HEK293T (cell line): Measurements from ENCODE around the gene UQCR11.

Experiments
- CTCF ChIA-PET: fragments of 350-600 bp; formaldehyde crosslinking; extraction: SDS; loops from one replicate; lab custom pipeline; 2021; ENCODE audit warnings: antibody characterized with exemption, inconsistent platforms; lab: Yijun Ruan, JAX
- POLR2A ChIA-PET: fragments of 350-600 bp; formaldehyde crosslinking; extraction: SDS; loops from one replicate; lab custom pipeline; 2020; ENCODE audit warnings: antibody characterized with exemption, inconsistent platforms; lab: Yijun Ruan, JAX
- DNase-seq: peaks from one replicate; pipeline ENCODE4 v3.0.0; 2012; ENCODE audit warnings: mixed read lengths; ENCODE audit errors: extremely low spot score
- ARNT ChIP-seq: fragments of 450-650 bp; IDR thresholded peaks from 2 replicates; pipeline ENCODE4 v1.6.1; 2017; ENCODE audit warnings: mild to moderate bottlenecking
- BHLHE40 ChIP-seq: fragments of 450-650 bp; IDR thresholded peaks from 2 replicates; pipeline ENCODE4 v1.6.1; 2016; ENCODE audit warnings: mild to moderate bottlenecking, moderate library complexity, borderline replicate concordance
- CTBP1 ChIP-seq: fragments of 450-650 bp; IDR thresholded peaks from 2 replicates; pipeline ENCODE4 v1.6.1; 2016; ENCODE audit warnings: borderline replicate concordance
- ELF4 ChIP-seq: fragments of 450-650 bp; IDR thresholded peaks from 2 replicates; pipeline ENCODE4 v1.6.1; 2017; ENCODE audit warnings: antibody characterized with exemption
- FOXA1 ChIP-seq: fragments of 450-650 bp; IDR thresholded peaks from 2 replicates; pipeline ENCODE4 v1.6.1; 2016; ENCODE audit warnings: mild to moderate bottlenecking
- FOXK2 ChIP-seq: fragments of 450-650 bp; IDR thresholded peaks from 2 replicates; pipeline ENCODE4 v1.6.1; 2016; ENCODE audit warnings: mild to moderate bottlenecking
- FOXM1 ChIP-seq: fragments of 450-650 bp; IDR thresholded peaks from 2 replicates; pipeline ENCODE4 v1.6.1; 2017; ENCODE audit warnings: mild to moderate bottlenecking, borderline replicate concordance
- HDGF ChIP-seq: fragments of 450-650 bp; IDR thresholded peaks from 2 replicates; pipeline ENCODE4 v1.6.1; 2017; ENCODE audit warnings: antibody characterized with exemption, borderline replicate concordance
- L3MBTL2 ChIP-seq: fragments of 450-650 bp; conservative IDR thresholded peaks from 2 replicates; pipeline ENCODE4 v1.6.1; 2016; ENCODE audit warnings: mild to moderate bottlenecking
- LEF1 ChIP-seq: fragments of 450-650 bp; IDR thresholded peaks from 2 replicates; pipeline ENCODE4 v1.6.1; 2017; ENCODE audit warnings: mild to moderate bottlenecking, borderline replicate concordance
- NFRKB ChIP-seq: fragments of 450-650 bp; IDR thresholded peaks from 2 replicates; pipeline ENCODE4 v1.6.1; 2016; ENCODE audit warnings: mild to moderate bottlenecking, moderate library complexity
- PKNOX1 ChIP-seq: fragments of 450-650 bp; IDR thresholded peaks from 2 replicates; pipeline ENCODE4 v1.6.1; 2016
- SP1 ChIP-seq: fragments of 450-650 bp; IDR thresholded peaks from 2 replicates; pipeline ENCODE4 v1.6.1; 2017
- SUZ12 ChIP-seq: fragments of 450-650 bp; IDR thresholded peaks from 2 replicates; pipeline ENCODE4 v1.6.1; 2016; ENCODE audit warnings: mild to moderate bottlenecking
- TARDBP ChIP-seq: fragments of 450-650 bp; IDR thresholded peaks from 2 replicates; pipeline ENCODE4 v1.6.1; 2016

UQCR11 gene

GRCh38 chr19:1580957-1581356 is 24.3 kb downstream of the UQCR11 start:
- ChIA-PET CTCF (no interaction called here), POLR2A (interaction anchor here (0.8 kb wide), 1 partner anchor 10 kb away, joined by 4 read pairs; no protein-coding TSS in a partner anchor)
- DNase-seq: no peak
- TF ChIP-seq SUZ12 (no peak), PKNOX1 (no peak), FOXK2 (no peak)

- TF ChIP-seq CTBP1: no peak
- TF ChIP-seq SUZ12: no peak
- no peak for TF ChIP-seq NFRKB
- TF ChIP-seq SP1: no peak
- TF ChIP-seq HDGF: no peak
- TF ChIP-seq FOXK2: no peak
- TF ChIP-seq ARNT: no peak
- TF ChIP-seq TARDBP: no peak
- no peak for TF ChIP-seq BHLHE40
- TF ChIP-seq LEF1: no peak
- TF ChIP-seq FOXA1: no peak
- TF ChIP-seq ELF4: no peak
- no peak for TF ChIP-seq PKNOX1
- TF ChIP-seq L3MBTL2: no peak
- ChIA-PET CTCF (no interaction called here), POLR2A (interaction anchor here (1.5 kb wide), 1 partner anchor 7 kb away, joined by 4 read pairs; no protein-coding TSS in a partner anchor)
- DNase-seq: no peak
Observed at GRCh38 chr19:1580382-1580781, 24.9 kb downstream of the UQCR11 start.

- CTCF ChIA-PET: no interaction called here
- TF ChIP-seq SUZ12 (no peak), FOXA1 (no peak), HDGF (no peak), FOXK2 (no peak), ARNT (no peak), FOXM1 (no peak), SP1 (no peak), NFRKB (no peak), TARDBP (no peak), LEF1 (no peak), CTBP1 (no peak), ELF4 (no peak)
- DNase-seq: no peak
- POLR2A ChIA-PET: interaction anchor here (0.7 to 5.0 kb wide), 3 partner anchors 9 to 14 kb away, joined by 3 to 19 read pairs (median 4); no protein-coding TSS in a partner anchor
Observed at GRCh38 chr19:1579222-1579621, 26.0 kb downstream of the UQCR11 start.

- ChIA-PET CTCF (interaction anchor here (1.2 kb wide), 1 partner anchor 9 kb away, joined by 3 read pairs; no protein-coding TSS in a partner anchor), POLR2A (interaction anchor here (1.0 to 5.0 kb wide), 3 partner anchors 9 to 15 kb away, joined by 6 to 19 read pairs (median 11); partner anchors contain the start of gene MBD3)
- DNase-seq: no peak
- TF ChIP-seq ELF4: no peak
- TF ChIP-seq HDGF: no peak
Observed at GRCh38 chr19:1577929-1578618, 27.2 kb downstream of the UQCR11 start.

- TF ChIP-seq NFRKB (no peak), SP1 (no peak), HDGF (no peak), ELF4 (no peak), FOXK2 (no peak), BHLHE40 (no peak), PKNOX1 (no peak)
- no peak for DNase-seq
- CTCF ChIA-PET: interaction anchor here (0.6 to 1.2 kb wide), 2 partner anchors 10 to 261 kb away, joined by 3 to 4 read pairs; no protein-coding TSS in a partner anchor
- POLR2A ChIA-PET: interaction anchor here (1.0 to 5.0 kb wide), 3 partner anchors 10 to 16 kb away, joined by 6 to 19 read pairs (median 11); partner anchors contain the start of gene MBD3
Observed at GRCh38 chr19:1577090-1577928, 28.0 kb downstream of the UQCR11 start.

- ChIA-PET POLR2A (interaction anchor here (0.9 to 5.0 kb wide), 2 partner anchors 11 to 14 kb away, joined by 3 to 19 read pairs; no protein-coding TSS in a partner anchor), CTCF (no interaction called here)
- no peak for DNase-seq
- TF ChIP-seq CTBP1: no peak
- no peak for TF ChIP-seq SUZ12
- TF ChIP-seq FOXA1: no peak
- no peak for TF ChIP-seq FOXK2
- TF ChIP-seq L3MBTL2: no peak
- TF ChIP-seq HDGF: no peak
- TF ChIP-seq TARDBP: no peak
- no peak for TF ChIP-seq SP1
- no peak for TF ChIP-seq LEF1
Observed at GRCh38 chr19:1576242-1577089, 28.8 kb downstream of the UQCR11 start.
